RCC 7860 (cell line): ENCODE data around the gene UBE2I.

Source experiments
- DNase-seq: peaks from one replicate; pipeline ENCODE4 v3.0.0-alpha.2; 2015; ENCODE audit warnings: low spot score
- FAIRE-seq: peaks from 2 replicates; lab custom pipeline; 2012; peaks lifted over from hg19 to GRCh38; lab: Jason Lieb, UNC

UBE2I gene

DNA sequence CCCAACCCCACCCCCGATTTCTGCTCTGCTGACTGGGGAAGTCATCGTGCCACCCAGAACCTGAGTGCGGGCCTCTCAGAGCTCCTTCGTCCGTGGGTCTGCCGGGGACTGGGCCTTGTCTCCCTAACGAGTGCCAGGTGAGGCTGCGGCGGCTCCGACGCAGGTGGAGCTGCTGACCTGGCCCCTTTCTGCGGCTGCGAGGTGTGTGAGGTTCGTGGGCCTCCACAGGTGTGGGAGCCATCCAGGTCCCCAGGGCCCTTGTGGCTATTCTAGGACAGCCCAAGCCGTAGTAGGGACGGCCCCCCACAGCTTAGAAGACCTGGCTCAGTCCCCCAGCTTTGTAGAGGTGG lies 3.0 kb downstream of the UBE2I start:
- no peak for DNase-seq
- no peak for FAIRE-seq

DNA sequence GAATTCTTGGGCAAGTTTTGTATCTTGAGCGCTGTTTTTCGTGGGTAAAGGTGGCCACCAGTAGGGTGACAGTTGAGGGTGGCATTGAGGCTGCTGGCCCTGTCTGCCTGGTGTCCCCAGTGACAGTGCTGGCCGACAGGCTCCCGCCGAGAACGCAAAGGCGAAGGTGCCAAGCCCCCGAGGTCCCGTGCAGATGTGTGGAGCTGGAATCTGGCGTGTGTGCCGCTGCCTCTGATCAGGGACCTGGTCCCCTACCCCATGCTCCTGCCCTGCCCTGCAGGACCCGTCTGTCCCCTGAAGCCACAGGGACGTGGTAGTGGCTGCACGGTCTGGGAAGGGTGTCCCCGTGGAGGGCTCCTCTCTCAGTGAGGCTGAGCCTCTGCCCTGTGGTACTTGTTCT lies 3.5 kb downstream of the UBE2I start:
- DNase-seq = no peak
- no peak for FAIRE-seq

- no peak for DNase-seq
- FAIRE-seq = no peak
Observed at GRCh38 chr16:1313721-1314369, 4.4 kb downstream of the UBE2I start.

DNA sequence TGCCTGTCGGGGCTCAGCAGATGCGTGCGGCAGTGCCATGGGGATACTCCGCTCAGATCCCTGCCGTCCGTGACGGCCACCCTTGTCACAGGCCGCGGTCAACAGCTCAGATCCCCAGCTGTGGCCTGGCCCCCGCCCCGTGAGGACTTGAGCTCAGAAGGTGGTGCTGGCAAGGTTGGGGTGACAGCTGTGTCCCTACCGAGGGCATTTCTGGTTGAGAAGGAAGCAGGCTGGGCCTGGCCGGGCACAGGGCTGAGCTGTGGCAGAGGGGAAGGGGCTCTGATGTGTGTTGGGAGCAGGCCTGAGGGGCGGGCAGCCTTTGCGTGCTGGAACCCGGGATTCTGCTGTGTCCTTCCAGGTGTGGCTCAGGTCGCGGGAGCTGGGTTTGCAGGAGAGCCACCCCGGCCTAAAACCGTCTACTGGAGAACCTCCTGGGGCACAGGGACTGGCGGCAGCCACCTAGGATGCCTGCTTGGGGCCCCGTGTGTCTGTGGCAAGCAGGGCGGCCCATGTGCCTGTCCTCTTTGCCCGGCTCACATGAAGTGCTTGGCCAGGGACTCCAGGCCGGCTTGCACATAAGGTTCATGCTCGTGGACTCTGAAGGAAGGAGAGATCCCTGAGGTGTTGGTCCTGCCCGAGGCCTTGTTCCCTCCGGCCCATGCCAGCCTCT lies 5.1 kb downstream of the UBE2I start:
- FAIRE-seq (no peak), DNase-seq (no peak)

GRCh38 chr16:1315081-1316032 lies 5.9 kb downstream of the UBE2I start:
- DNase-seq (no peak), FAIRE-seq (no peak)

DNA sequence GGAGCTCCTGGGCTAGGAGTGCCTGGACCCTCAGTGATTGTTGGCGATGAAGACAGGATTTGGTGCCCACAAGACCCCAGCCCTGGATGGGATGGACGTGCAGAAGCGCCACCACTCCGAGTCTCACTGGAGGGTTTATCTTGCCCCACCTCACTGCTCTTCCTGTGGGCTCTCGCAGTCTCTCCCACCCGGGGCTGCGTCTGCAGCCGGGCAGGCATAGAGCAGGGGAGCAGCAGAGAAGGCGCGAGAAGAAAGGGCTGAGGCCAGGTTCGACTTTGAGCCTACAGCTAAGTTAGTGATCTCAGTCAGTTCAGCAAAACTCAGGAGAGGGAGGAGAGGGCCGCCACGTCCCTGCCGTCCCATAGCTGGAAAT lies 6.6 kb downstream of the UBE2I start:
- FAIRE-seq = no peak
- DNase-seq = no peak

GRCh38 chr16:1317479-1318267 lies 8.2 kb downstream of the UBE2I start:
- FAIRE-seq = no peak

DNA sequence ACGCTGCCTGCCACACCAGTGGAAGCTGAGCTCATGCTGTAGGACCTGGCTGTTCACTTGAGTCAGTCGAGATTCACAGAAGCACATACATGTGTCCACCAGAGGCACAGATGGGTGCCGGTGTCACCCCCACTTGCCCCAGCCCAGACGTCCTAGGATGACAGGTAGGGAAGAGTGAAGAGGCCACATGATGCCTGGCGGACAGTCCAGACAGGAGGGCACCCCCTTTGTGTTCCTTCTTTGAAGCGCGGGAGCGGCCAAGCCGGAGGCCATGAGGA lies 8.8 kb downstream of the UBE2I start:
- no peak for FAIRE-seq
- no peak for DNase-seq

More at GRCh38 chr16:1317479-1318267, 8.2 kb downstream of the UBE2I start:
- DNase-seq = no peak

DNA sequence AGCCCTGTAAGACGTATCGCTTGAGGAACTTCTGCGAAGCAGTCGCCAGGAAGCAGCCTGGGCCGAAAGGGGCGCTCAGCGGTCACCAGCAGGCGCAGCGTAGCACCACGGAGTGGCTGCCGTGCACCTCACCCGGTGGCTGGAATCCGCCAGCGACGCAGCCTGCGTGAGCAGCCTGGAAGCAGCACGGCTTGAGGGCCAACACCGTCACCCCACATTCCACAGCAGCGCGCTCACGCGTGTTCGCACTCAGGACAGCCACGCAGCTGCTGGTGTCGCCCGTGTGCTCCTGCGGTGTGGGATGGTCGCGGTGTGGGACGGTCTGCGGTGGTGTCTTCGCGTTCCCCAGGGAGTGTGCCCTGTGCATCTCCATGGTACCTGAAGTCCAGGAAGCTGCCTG lies 9.6 kb downstream of the UBE2I start:
- no peak for DNase-seq
- no peak for FAIRE-seq

- DNase-seq = no peak
Observed at GRCh38 chr16:1320097-1320496, 10.7 kb downstream of the UBE2I start.

GRCh38 chr16:1320658-1321240 lies 11.3 kb downstream of the UBE2I start:
- DNase-seq (no peak), FAIRE-seq (no peak)

More at GRCh38 chr16:1320097-1320496, 10.7 kb downstream of the UBE2I start:
- FAIRE-seq = no peak

- FAIRE-seq = no peak
- no peak for DNase-seq
Observed at GRCh38 chr16:1322407-1322806, 13.0 kb downstream of the UBE2I start.

DNA sequence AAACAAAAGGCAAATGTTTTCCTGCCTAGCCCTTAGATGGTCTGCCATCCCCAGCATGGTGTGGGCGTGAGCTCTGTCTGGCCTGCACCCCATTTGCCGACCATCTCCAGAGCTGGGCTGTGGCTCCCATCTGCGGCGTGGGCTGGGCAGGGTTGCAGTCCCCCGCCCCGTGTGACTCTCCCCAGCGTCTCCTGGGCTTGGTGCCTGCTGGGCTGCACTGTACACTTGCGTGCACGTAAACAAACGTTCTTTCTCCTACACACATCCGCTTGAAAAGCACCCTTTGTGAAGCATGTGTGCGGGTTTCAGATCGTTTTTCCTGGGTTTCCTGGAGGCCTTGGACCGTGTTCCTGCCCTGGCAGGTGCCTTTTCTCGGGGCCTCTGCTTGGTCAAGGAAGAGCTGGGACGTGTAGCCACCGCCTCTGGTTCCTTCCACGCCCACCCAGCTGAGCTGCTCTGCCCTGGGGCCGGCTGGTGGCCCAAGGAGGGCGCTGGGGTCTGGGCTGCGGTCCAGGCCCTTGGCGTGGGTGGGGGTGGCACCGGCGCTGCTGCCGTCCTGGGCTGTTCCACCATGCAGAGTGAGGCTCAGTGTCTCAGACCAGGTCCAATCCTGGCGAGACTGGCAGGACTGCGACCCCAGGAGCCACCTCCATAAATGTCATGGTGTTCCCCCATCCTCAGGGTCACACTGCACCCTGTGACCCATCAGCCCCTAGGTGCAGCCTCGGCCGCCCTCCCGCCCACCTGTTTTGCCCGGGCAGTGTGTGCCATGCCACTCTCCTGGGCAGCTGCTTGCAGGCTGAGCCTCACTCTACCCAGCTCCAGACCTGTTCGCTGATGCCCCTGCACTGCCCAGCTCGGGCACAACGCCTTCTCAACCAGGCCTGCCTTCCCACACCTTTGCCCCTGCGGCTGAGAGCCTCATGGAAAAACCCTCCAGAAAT lies 14.1 kb downstream of the UBE2I start:
- FAIRE-seq (no peak), DNase-seq (no peak)

DNA sequence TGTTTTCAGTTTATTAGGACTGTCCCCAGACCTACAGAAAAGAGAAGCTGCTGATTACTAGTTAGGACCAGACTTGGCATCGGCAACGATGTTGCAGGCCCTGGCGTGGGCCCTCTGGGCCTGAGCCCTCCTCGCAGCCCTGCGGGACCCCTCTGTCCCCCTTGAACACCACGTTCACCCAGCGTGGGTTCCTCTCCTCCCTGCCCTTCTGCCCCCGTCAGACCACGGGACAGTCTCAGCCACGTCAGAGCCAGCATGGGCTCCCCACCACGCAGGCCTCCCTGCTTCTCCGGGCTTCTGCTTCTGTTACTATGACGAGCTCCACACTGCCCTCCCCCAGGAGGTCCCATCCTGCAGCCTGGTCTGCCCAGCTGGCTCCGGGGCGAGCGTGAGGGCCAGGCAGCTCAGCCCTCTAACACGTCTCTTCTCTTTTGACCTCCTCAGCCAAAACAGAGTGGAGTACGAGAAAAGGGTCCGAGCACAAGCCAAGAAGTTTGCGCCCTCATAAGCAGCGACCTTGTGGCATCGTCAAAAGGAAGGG lies 14.9 kb downstream of the UBE2I start:
- FAIRE-seq (no peak), DNase-seq (no peak)

GRCh38 chr16:1325261-1325660 lies 15.8 kb downstream of the UBE2I start:
- DNase-seq (no peak), FAIRE-seq (no peak)

- no peak for DNase-seq
- no peak for FAIRE-seq
Observed at GRCh38 chr16:1325673-1326371, 16.4 kb downstream of the UBE2I start.

- FAIRE-seq (no peak), DNase-seq (no peak)
Observed at GRCh38 chr16:1326391-1326790, 17.0 kb downstream of the UBE2I start.

DNA sequence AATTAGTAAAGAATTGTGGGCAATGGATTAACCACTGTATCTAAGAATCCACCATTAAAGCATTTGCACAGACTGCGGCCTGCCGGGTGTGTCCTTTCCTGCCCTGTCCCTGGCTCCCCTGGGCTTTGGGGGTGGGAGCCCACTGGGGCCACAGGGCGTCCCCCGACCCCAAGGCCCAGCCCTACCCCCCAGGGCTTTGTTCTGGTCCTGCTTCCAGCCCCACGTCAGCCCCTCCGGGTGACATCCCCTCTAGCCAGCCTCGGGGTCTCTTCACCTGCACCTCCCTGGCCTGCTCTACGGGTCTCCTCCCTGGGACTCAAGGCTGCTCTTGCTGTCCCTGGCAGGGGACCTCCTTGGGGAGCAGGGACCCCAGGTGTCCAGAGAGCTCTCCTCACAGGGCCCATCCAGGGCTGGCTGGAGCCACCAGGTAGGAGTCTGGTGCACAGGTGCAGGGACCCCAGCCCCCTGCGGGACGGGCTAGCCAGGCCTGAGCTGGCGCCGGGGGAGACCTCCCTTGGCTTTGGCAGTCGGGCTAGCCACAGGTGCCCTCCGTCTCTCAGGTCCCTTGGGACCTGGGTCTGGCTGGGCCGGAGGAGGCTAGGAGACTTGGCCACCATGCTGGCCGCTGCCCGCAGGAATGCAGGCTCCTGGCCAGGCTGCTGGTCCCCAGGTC lies 17.6 kb downstream of the UBE2I start:
- no peak for FAIRE-seq
- no peak for DNase-seq
